Cardiac fibroblast (primary cell): ENCODE results near the gene RAPGEF6.
A peak's percentile ranks its signal among the peaks of the same experiment; 100 is the strongest.

ENCODE experiments used
- DNase-seq, 2 donors: peaks; one replicate each; pipeline versions ENCODE4 v3.0.0 to v3.0.0-alpha.2; 2010; ENCODE audit warnings: low read depth in 2 of 2
- H3K4me3 ChIP-seq, 2 donors: replicated peaks in 1 of 2; 1 replicate in 1 of 2; 2 replicates in 1 of 2; pipeline ENCODE4 v1.5.1; 2011; ENCODE audit warnings: low read depth in 2 of 2, low read length in 2 of 2, mild to moderate bottlenecking in 2 of 2, moderate library complexity in 1 of 2
- CTCF ChIP-seq: IDR thresholded peaks from one replicate; pipeline ENCODE4 v1.5.1; 2011; ENCODE audit warnings: low read depth, mild to moderate bottlenecking, low read length, inconsistent platforms

RAPGEF6 gene

GRCh38 chr5:131677115-131677514 lies 42.1 kb upstream of the RAPGEF6 start:
- peak in 1 of 2 donors; percentile 12 for DNase-seq
- no peak for TF ChIP-seq CTCF

GRCh38 chr5:131672776-131673175 lies 37.7 kb upstream of the RAPGEF6 start:
- no peak overlapping the region for H3K4me3 ChIP-seq
- no peak for DNase-seq
- no peak for TF ChIP-seq CTCF

More at GRCh38 chr5:131677115-131677514, 42.1 kb upstream of the RAPGEF6 start:
- no peak overlapping the region for H3K4me3 ChIP-seq

GRCh38 chr5:131671994-131672655 lies 37.1 kb upstream of the RAPGEF6 start:
- H3K4me3 ChIP-seq: no peak overlapping the region
- peak; percentile 87 to 98 for DNase-seq
- TF ChIP-seq CTCF: no peak

GRCh38 chr5:131671409-131671808 lies 36.4 kb upstream of the RAPGEF6 start:
- TF ChIP-seq CTCF: no peak
- peak; percentile 23 to 29 for DNase-seq
- H3K4me3 ChIP-seq: no peak overlapping the region

- TF ChIP-seq CTCF: no peak
- DNase-seq: no peak
Observed at GRCh38 chr5:131664929-131665328, 29.9 kb upstream of the RAPGEF6 start.

GRCh38 chr5:131661933-131662332 lies 26.9 kb upstream of the RAPGEF6 start:
- peak in 1 of 2 donors; percentile 12 for DNase-seq
- H3K4me3 ChIP-seq: no peak overlapping the region
- no peak for TF ChIP-seq CTCF

More at GRCh38 chr5:131664929-131665328, 29.9 kb upstream of the RAPGEF6 start:
- no peak overlapping the region for H3K4me3 ChIP-seq

- TF ChIP-seq CTCF: no peak
- no peak overlapping the region for H3K4me3 ChIP-seq
- DNase-seq: no peak
Observed at GRCh38 chr5:131659841-131660240, 24.8 kb upstream of the RAPGEF6 start.
